ENCODE results near the gene POC1B. TPM values are rescaled to one million over a fixed set of nuclear protein-coding genes. Genes with fewer than 3 reads are reported as not detected.

Gene POC1B
- total and polyA plus RNA-seq, 4 experiments from 2014 or later = 19.8 to 46.3 (median 24.8) TPM

DNA sequence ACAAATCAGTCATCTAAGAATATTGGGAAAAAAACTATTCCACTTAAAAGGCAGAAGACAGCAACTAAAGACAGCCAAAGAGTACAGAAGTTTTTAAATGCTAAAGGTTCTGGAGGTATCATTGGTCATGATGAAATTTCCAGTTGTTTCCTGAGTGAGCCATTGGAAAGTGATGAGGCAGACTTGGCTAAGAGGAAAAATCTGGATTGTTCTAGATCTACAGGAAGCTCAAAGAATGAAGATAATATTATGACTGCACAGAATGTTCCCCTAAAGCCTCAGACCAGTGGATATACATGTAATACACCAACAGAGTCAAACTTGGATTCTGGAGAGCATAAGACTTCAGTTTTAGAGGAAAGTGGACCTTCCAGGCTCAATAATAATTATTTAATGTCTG is 24.1 kb downstream of the POC1B start:
- no peaks in the 10 kb centered on the region for H3K27me3 Mint-ChIP-seq
- H3K4me3 Mint-ChIP-seq = no peak overlapping the region
- H3K27me3 ChIP-seq (ENCODE audit: insufficient read depth, low read length) = no peaks in the 10 kb centered on the region
- POLR2A ChIA-PET (ENCODE audit: partially characterized antibody) = no interaction called here
- intact Hi-C loops (cut with micrococcal nuclease) = no loop called here
- DNase-seq = no peak
- no peaks in the 10 kb centered on the region for H3K9me3 Mint-ChIP-seq
- no peaks in the 10 kb centered on the region for H3K4me1 ChIP-seq (ENCODE audit: insufficient read depth, low read length)
- H3K9me3 ChIP-seq (ENCODE audit: control insufficient read depth in 1 of 2, low read length in 2 of 2) = no peaks in the 10 kb centered on the region
- CTCF ChIA-PET (ENCODE audit: partially characterized antibody) = interaction anchor here (0.8 kb wide), 1 partner anchor 31 kb away, joined by 3 read pairs; no protein-coding TSS in a partner anchor
- peaks cover 5% of the 10 kb centered on the region for H3K36me3 ChIP-seq (ENCODE audit: insufficient read depth, low read length)
- peaks cover 5 to 15% (median 12%) of the 10 kb centered on the region in 4 donors for H3K4me1 Mint-ChIP-seq
- peak overlapping the region in 1 of 7 donors; percentile 4 for H3K27ac Mint-ChIP-seq
- H3K27ac ChIP-seq (ENCODE audit: low read depth, low read length) = no peak overlapping the region
- no peak overlapping the region for H3K4me3 ChIP-seq (ENCODE audit: low read length in 2 of 2)
- peaks cover 19 to 32% of the 10 kb centered on the region in 2 donors for H3K36me3 Mint-ChIP-seq

GRCh38 chr12:89499857-89500256 is 26.0 kb downstream of the POC1B start:
- Histone ChIP-seq H3K27me3 (ENCODE audit: insufficient read depth, low read length) (no peaks in the 10 kb centered on the region), H3K9me3 (ENCODE audit: control insufficient read depth in 1 of 2, low read length in 2 of 2) (no peaks in the 10 kb centered on the region), H3K4me1 (ENCODE audit: insufficient read depth, low read length) (no peaks in the 10 kb centered on the region), H3K27ac (ENCODE audit: low read depth, low read length) (no peak overlapping the region), H3K4me3 (ENCODE audit: low read length in 2 of 2) (no peak overlapping the region), H3K36me3 (ENCODE audit: insufficient read depth, low read length) (peaks cover 5% of the 10 kb centered on the region)
- DNase-seq = no peak
- Mint-ChIP-seq H3K9me3 (no peaks in the 10 kb centered on the region), H3K4me1 (peaks cover 6 to 12% (median 8%) of the 10 kb centered on the region in 4 donors), H3K4me3 (no peak overlapping the region), H3K27me3 (no peaks in the 10 kb centered on the region), H3K36me3 (peaks cover 33 to 40% of the 10 kb centered on the region in 2 donors), H3K27ac (no peak overlapping the region)
- ChIA-PET POLR2A (ENCODE audit: partially characterized antibody) (no interaction called here), CTCF (ENCODE audit: partially characterized antibody) (interaction anchor here (1.2 kb wide), 1 partner anchor 38 kb away, joined by 3 read pairs; no protein-coding TSS in a partner anchor)
- intact Hi-C loops (cut with micrococcal nuclease) = no loop called here

- no peaks in the 10 kb centered on the region for H3K4me1 ChIP-seq (ENCODE audit: insufficient read depth, low read length)
- peaks cover 48 to 53% of the 10 kb centered on the region in 2 donors for H3K36me3 Mint-ChIP-seq
- H3K9me3 Mint-ChIP-seq = no peaks in the 10 kb centered on the region
- H3K9me3 ChIP-seq (ENCODE audit: control insufficient read depth in 1 of 2, low read length in 2 of 2) = no peaks in the 10 kb centered on the region
- H3K4me3 Mint-ChIP-seq = no peak overlapping the region
- no peak overlapping the region for H3K27ac Mint-ChIP-seq
- peaks cover 11 to 19% (median 13%) of the 10 kb centered on the region in 4 donors for H3K4me1 Mint-ChIP-seq
- H3K27me3 Mint-ChIP-seq = no peaks in the 10 kb centered on the region
- ChIA-PET CTCF (ENCODE audit: partially characterized antibody) (interaction anchor here (1.4 kb wide), 1 partner anchor 27 kb away, joined by 5 read pairs; the partner anchor contains the start of gene GALNT4), POLR2A (ENCODE audit: partially characterized antibody) (no interaction called here)
- no peak overlapping the region for H3K4me3 ChIP-seq (ENCODE audit: low read length in 2 of 2)
- no peak for DNase-seq
- H3K36me3 ChIP-seq (ENCODE audit: insufficient read depth, low read length) = peaks cover 5% of the 10 kb centered on the region
- no peak overlapping the region for H3K27ac ChIP-seq (ENCODE audit: low read depth, low read length)
- no peaks in the 10 kb centered on the region for H3K27me3 ChIP-seq (ENCODE audit: insufficient read depth, low read length)
- intact Hi-C loops (cut with micrococcal nuclease) = no loop called here
These were observed 28.4 kb downstream of the POC1B start for GRCh38 chr12:89497467-89497866.

- peaks cover 8 to 15% (median 13%) of the 10 kb centered on the region in 4 donors for H3K4me1 Mint-ChIP-seq
- no peaks in the 10 kb centered on the region for H3K9me3 ChIP-seq (ENCODE audit: control insufficient read depth in 1 of 2, low read length in 2 of 2)
- peaks cover 48% of the 10 kb centered on the region in 2 donors for H3K36me3 Mint-ChIP-seq
- no peaks in the 10 kb centered on the region for H3K9me3 Mint-ChIP-seq
- no peak overlapping the region for H3K27ac Mint-ChIP-seq
- H3K4me3 Mint-ChIP-seq = no peak overlapping the region
- no peaks in the 10 kb centered on the region for H3K27me3 ChIP-seq (ENCODE audit: insufficient read depth, low read length)
- POLR2A ChIA-PET (ENCODE audit: partially characterized antibody) = no interaction called here
- CTCF ChIA-PET (ENCODE audit: partially characterized antibody) = interaction anchor here (1.0 to 1.4 kb wide), 2 partner anchors 27 to 477 kb away, joined by 3 to 5 read pairs; partner anchors contain the start of gene GALNT4
- H3K4me1 ChIP-seq (ENCODE audit: insufficient read depth, low read length) = no peaks in the 10 kb centered on the region
- intact Hi-C loops (cut with micrococcal nuclease) = no loop called here
- no peak for DNase-seq
- no peak overlapping the region for H3K27ac ChIP-seq (ENCODE audit: low read depth, low read length)
- no peak overlapping the region for H3K4me3 ChIP-seq (ENCODE audit: low read length in 2 of 2)
- peaks cover 5% of the 10 kb centered on the region for H3K36me3 ChIP-seq (ENCODE audit: insufficient read depth, low read length)
- no peaks in the 10 kb centered on the region for H3K27me3 Mint-ChIP-seq
These were observed 28.8 kb downstream of the POC1B start for GRCh38 chr12:89497005-89497404.

- H3K36me3 ChIP-seq (ENCODE audit: insufficient read depth, low read length) = peaks cover 5% of the 10 kb centered on the region
- no peak for DNase-seq
- Mint-ChIP-seq H3K36me3 (peaks cover 45 to 57% of the 10 kb centered on the region in 2 donors), H3K4me1 (peaks cover 6 to 13% (median 13%) of the 10 kb centered on the region in 4 donors), H3K27me3 (no peaks in the 10 kb centered on the region), H3K9me3 (no peaks in the 10 kb centered on the region), H3K27ac (peak overlapping the region in 3 of 7 donors; percentile 13 to 57 (median 38)), H3K4me3 (no peak overlapping the region)
- no peak overlapping the region for H3K27ac ChIP-seq (ENCODE audit: low read depth, low read length)
- ChIA-PET CTCF (ENCODE audit: partially characterized antibody) (interaction anchor here (1.1 to 1.4 kb wide), 3 partner anchors 23 to 475 kb away, joined by 3 to 4 read pairs (median 4); no protein-coding TSS in a partner anchor), POLR2A (ENCODE audit: partially characterized antibody) (no interaction called here)
- H3K4me3 ChIP-seq (ENCODE audit: low read length in 2 of 2) = no peak overlapping the region
- no peaks in the 10 kb centered on the region for H3K9me3 ChIP-seq (ENCODE audit: control insufficient read depth in 1 of 2, low read length in 2 of 2)
- intact Hi-C loops (cut with micrococcal nuclease) = no loop called here
- H3K4me1 ChIP-seq (ENCODE audit: insufficient read depth, low read length) = no peaks in the 10 kb centered on the region
- no peaks in the 10 kb centered on the region for H3K27me3 ChIP-seq (ENCODE audit: insufficient read depth, low read length)
These were observed 31.2 kb downstream of the POC1B start for GRCh38 chr12:89494411-89495231.

DNA sequence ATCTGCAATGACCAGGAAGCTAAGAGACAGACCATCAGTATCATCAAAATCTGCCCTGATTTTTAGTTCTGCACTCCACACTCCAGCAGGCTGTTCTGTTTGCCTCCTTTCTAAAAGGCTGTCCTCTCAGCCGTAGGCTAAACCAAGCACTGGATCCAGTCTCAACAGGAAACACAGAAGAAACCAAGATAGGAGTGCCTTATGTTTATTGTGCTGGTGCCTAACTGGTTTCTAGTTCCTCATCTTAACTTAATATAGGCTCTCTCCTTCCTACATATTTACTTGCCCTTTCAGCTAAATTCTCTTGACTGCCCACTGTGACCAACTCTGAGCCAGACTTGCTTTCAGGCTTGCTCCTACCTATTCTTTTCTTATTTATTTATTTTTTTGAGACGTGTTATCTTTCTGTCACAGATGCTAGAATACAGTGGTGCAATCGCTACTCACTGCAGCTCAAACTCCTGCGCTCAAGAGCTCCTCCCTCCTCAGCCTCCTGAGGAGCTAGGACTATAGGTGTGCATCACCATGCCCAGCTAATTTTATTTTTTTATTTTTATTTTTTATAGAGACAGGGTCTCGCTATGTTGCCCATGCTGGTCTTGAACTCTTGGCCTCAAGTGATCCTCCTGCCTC is 32.1 kb downstream of the POC1B start:
- Mint-ChIP-seq H3K4me3 (no peak overlapping the region), H3K27me3 (no peaks in the 10 kb centered on the region), H3K9me3 (no peaks in the 10 kb centered on the region), H3K36me3 (peaks cover 46 to 59% of the 10 kb centered on the region in 2 donors), H3K4me1 (peaks cover 6 to 13% (median 13%) of the 10 kb centered on the region in 4 donors), H3K27ac (peak overlapping the region in 1 of 7 donors; percentile 4)
- Histone ChIP-seq H3K27ac (ENCODE audit: low read depth, low read length) (no peak overlapping the region), H3K4me3 (ENCODE audit: low read length in 2 of 2) (no peak overlapping the region), H3K27me3 (ENCODE audit: insufficient read depth, low read length) (no peaks in the 10 kb centered on the region), H3K36me3 (ENCODE audit: insufficient read depth, low read length) (no peaks in the 10 kb centered on the region), H3K4me1 (ENCODE audit: insufficient read depth, low read length) (no peaks in the 10 kb centered on the region), H3K9me3 (ENCODE audit: control insufficient read depth in 1 of 2, low read length in 2 of 2) (no peaks in the 10 kb centered on the region)
- ChIA-PET CTCF (ENCODE audit: partially characterized antibody) (interaction anchor here (1.3 kb wide), 1 partner anchor 474 kb away, joined by 3 read pairs; no protein-coding TSS in a partner anchor), POLR2A (ENCODE audit: partially characterized antibody) (no interaction called here)
- intact Hi-C loops (cut with micrococcal nuclease) = no loop called here
- no peak for DNase-seq

- Histone ChIP-seq H3K9me3 (ENCODE audit: control insufficient read depth in 1 of 2, low read length in 2 of 2) (no peaks in the 10 kb centered on the region), H3K36me3 (ENCODE audit: insufficient read depth, low read length) (no peaks in the 10 kb centered on the region), H3K27me3 (ENCODE audit: insufficient read depth, low read length) (no peaks in the 10 kb centered on the region), H3K27ac (ENCODE audit: low read depth, low read length) (no peak overlapping the region), H3K4me1 (ENCODE audit: insufficient read depth, low read length) (no peaks in the 10 kb centered on the region), H3K4me3 (ENCODE audit: low read length in 2 of 2) (no peak overlapping the region)
- CTCF ChIA-PET (ENCODE audit: partially characterized antibody) = no interaction called here
- DNase-seq = no peak
- no peaks in the 10 kb centered on the region for H3K9me3 Mint-ChIP-seq
- no peak overlapping the region for H3K4me3 Mint-ChIP-seq
- POLR2A ChIA-PET (ENCODE audit: partially characterized antibody) = no interaction called here
- peaks cover 44 to 60% of the 10 kb centered on the region in 2 donors for H3K36me3 Mint-ChIP-seq
- intact Hi-C loops (cut with micrococcal nuclease) = no loop called here
- H3K27me3 Mint-ChIP-seq = no peaks in the 10 kb centered on the region
- H3K27ac Mint-ChIP-seq = no peak overlapping the region
- peaks cover 6 to 13% (median 13%) of the 10 kb centered on the region in 4 donors for H3K4me1 Mint-ChIP-seq
These were observed 33.0 kb downstream of the POC1B start for GRCh38 chr12:89492883-89493282.

Measured in CD4-positive, alpha-beta memory T cell (primary cell).